Epithelial cell of proximal tubule (primary cell): ENCODE results near the gene SARDH. TPM values are rescaled to one million over a fixed set of nuclear protein-coding genes. Genes with fewer than 3 reads are reported as not detected.

Experiments
- DNase-seq: peaks from one replicate; pipeline ENCODE4 v3.0.0-alpha.2; 2011; ENCODE audit warnings: low read depth
- H3K4me3 ChIP-seq: 2 replicates; pipeline ENCODE4 v1.5.1; 2011; ENCODE audit warnings: low read depth, mild to moderate bottlenecking, low read length
- CTCF ChIP-seq: conservative IDR thresholded peaks from 2 replicates; pipeline ENCODE4 v1.5.1; 2012; ENCODE audit warnings: low read depth, mild to moderate bottlenecking, low read length
- total RNA-seq: library from RNA; depleted of rRNA; stranded (reverse); fragments of >200 nt; gene quantifications from 2 replicates; pipeline ENCODE4 v1.2.3, GENCODE V29; 2015

Gene SARDH
- total RNA-seq, 1 donor from 2014 or later = 0.92 TPM

DNA sequence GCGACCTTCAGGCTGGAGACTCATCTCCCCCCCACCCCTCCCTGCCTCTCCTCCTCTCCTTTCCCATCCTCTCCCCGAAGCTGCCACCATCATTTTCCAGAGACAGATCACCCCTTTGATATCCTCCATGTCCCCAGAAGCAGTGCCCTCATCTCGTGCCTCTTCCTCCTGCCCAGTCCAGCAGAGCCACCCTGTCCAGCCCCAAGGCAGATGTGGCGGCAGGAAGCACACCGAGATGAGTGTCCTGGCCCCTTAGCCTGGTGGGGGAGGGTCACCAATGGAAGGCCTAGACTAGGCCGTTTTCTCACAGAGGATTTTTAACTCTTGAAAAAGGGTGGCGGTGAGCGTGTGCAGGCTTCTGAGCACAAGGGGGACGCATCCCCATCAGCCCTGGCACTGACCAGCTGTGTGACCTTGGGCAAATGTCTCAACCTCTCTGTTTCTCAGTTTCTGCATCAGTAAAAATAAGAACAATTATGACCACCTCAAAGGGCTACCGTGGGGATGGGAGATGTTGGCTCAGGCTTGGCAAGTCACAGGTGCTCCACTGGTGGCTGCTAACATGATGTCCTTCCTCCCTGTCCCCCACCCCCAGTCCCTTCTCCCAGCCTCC is 48.9 kb downstream of the SARDH start:
- TF ChIP-seq CTCF = no peak
- no peak overlapping the region for H3K4me3 ChIP-seq
- DNase-seq = no peak

DNA sequence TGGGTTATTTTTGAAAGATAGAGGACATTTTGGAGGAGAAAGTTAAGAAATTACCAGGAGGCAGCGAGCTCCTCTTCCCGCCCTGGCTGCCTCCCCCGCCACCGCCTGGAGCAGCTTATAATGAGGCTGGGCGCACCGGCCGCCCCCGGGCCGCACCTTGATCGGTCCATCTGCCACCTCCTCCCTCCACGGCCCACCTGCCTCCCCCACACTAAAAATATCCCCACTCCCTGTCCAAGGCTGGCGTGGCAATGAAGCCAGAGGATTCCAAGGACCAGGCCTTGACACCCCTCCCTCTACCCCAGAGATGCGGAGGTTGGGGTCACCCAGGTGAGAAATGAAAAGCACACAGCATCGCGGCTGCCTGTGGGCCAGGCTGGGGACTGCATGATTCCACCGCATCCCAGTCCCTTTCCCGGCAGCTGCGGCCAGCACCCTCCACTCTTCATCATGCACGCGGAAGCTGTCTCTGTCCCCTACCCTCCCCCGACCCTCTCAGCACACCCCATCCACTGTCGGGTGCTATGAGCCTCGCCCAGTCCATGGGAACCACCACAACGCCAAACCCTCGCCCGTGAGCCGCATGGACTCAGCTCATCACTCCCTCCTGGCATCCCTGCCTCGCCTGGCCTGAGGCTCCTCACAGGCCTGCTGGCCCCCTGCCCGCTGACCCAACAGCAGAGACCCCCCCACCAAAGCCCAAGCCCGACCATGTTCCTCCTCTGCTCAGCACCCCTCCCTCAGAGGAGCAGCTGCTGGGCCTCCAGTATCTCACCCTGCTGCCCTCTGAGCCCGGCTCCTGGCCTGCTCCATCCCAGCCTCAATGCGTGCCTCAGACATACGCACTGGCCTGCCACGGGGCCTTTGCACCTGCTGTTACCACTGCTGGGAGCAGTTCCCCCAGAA is 50.0 kb downstream of the SARDH start:
- no peak for TF ChIP-seq CTCF
- no peak for DNase-seq
- H3K4me3 ChIP-seq = no peak overlapping the region

GRCh38 chr9:133686642-133687575 is 51.2 kb downstream of the SARDH start:
- no peak for DNase-seq
- H3K4me3 ChIP-seq = no peak overlapping the region
- no peak for TF ChIP-seq CTCF

DNA sequence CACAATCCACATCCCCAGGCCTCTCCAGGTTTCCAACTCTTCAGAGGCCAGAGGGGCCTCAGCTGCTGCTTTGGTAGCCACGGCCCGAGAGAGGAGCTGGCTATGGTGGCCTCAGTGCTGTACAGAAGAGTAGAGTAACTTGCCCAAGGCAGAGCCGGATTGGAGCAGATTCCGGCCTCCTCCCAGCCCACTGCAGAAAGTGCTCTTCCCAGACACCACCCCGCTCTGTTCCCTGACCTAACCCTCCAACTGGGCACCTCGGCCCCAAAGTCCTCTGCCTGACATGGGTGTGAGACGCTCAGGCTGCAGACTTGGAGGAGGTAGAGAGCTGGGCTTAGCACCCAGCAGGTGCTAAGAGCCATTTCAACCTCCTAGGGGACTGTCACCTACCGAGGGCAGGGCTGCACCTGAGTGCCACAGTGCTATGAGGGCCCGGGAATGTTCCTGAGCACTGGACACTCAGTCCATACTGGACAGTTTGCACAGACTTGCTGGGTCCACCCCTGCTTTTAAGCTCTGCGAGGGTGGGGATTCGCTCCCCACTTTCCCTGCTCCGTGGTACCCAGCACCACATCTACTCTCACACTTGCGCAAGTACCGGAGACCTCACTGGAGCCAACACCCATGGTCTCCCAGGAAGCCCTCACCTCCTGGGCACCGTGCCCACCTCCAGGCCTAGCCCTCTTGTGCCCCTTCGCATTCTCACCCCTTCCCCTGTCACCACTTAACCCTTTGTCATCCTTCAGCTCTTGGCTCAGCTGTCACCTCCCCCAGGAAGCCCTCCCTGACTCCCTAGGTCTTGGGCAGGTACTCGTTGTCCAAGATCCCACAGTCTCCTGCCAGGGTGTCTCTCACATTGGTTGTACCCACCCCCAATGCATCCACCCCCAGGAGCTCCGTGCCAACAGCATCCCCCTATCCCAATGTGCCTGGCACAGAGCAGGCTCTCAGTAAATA is 52.2 kb downstream of the SARDH start:
- DNase-seq = no peak
- no peak for TF ChIP-seq CTCF
- no peak overlapping the region for H3K4me3 ChIP-seq

DNA sequence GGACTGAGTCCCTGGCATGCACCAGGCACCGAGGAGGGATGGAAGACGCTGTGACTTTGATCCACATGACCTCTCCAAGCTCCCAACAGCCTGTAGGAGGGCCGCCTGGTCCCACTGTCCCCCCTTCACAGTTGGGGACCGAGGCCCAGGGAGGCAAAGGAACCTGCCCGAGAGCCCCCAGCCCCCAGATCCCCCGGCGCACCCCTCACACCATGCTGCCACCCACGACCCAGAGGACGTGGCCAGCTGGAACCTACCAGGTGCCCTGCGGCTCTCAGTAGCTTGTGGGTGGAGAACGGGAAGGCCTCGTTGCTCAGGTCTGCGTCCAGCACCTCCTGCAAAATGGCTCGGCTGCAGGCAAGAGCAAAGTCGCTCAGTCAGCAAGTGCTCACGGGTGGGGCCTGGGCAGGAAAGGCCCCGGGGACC is 53.2 kb downstream of the SARDH start:
- no peak for DNase-seq
- no peak overlapping the region for H3K4me3 ChIP-seq
- TF ChIP-seq CTCF = no peak
